Breast epithelium (tissue), 4 donors: ENCODE measurements around the gene LIPM. TPM values are rescaled to one million over a fixed set of nuclear protein-coding genes. Genes with fewer than 3 reads are reported as not detected.

ENCODE experiments used
- DNase-seq, 2 donors: peaks; one replicate each; pipeline ENCODE4 v3.0.0-alpha.2; 2019; ENCODE audit warnings: low spot score in 2 of 2
- H3K27ac ChIP-seq, 2 donors: fragments of 200-600 bp; sonication (generic) in 1 of 2; one replicate each; pipeline ENCODE4 v1.5.1; 2016 to 2019; ENCODE audit warnings: mild to moderate bottlenecking in 1 of 2
- H3K27me3 ChIP-seq, 2 donors: fragments of 200-600 bp; sonication (generic) in 1 of 2; one replicate each; pipeline versions ENCODE4 v1.5.1 to v1.6.0; 2017 to 2019; ENCODE audit warnings: control low read depth in 1 of 2, mild to moderate bottlenecking in 1 of 2
- H3K36me3 ChIP-seq: fragments of 200-600 bp; one replicate; pipeline ENCODE4 v1.5.1; 2019
- H3K4me1 ChIP-seq, 2 donors: fragments of 200-600 bp; sonication (generic); one replicate each; pipeline ENCODE4 v1.5.1; 2016 to 2019; ENCODE audit warnings: control low read depth in 1 of 2
- H3K4me3 ChIP-seq, 3 donors: fragments of 200-600 bp; sonication (generic); 1 replicate in 2 of 3; 2 replicates in 1 of 3; pipeline ENCODE4 v1.5.1; 2016 to 2019; ENCODE audit warnings: mild to moderate bottlenecking in 3 of 3, moderate library complexity in 2 of 3
- H3K9me3 ChIP-seq, 2 donors: fragments of 200-600 bp; sonication (generic) in 1 of 2; one replicate each; pipeline ENCODE4 v1.5.1; 2016 to 2019; ENCODE audit warnings: control low read depth in 1 of 2
- CTCF ChIP-seq, 3 donors: fragments of 450-650 bp; IDR thresholded peaks; one replicate each; pipeline ENCODE4 v1.5.1; 2016 to 2017; ENCODE audit warnings: antibody characterized with exemption in 3 of 3, mild to moderate bottlenecking in 3 of 3, moderate library complexity in 3 of 3
- POLR2A ChIP-seq: fragments of 450-650 bp; IDR thresholded peaks from one replicate; pipeline ENCODE4 v1.6.1; 2016; ENCODE audit warnings: antibody characterized with exemption, mild to moderate bottlenecking, moderate library complexity
- POLR2AphosphoS5 ChIP-seq, 3 donors: sonication (generic); formaldehyde crosslinking; IDR thresholded peaks; one replicate each; pipeline ENCODE4 v1.6.1; 2017; ENCODE audit warnings: antibody characterized with exemption in 3 of 3
- intact Hi-C: fragments of 100-400 bp; cut with DNase I; formaldehyde crosslinking; loops from one replicate; pipeline ENCODE4 v1.15.1; 2023; ENCODE audit warnings: low total_unique reads
- total RNA-seq, 3 donors: library from RNA; depleted of rRNA; stranded (reverse); fragments of >200 nt; gene quantifications; one replicate each; pipeline ENCODE4 v1.1.0, GENCODE V29; 2016

The LIPM gene
- not detected for total RNA-seq

DNA sequence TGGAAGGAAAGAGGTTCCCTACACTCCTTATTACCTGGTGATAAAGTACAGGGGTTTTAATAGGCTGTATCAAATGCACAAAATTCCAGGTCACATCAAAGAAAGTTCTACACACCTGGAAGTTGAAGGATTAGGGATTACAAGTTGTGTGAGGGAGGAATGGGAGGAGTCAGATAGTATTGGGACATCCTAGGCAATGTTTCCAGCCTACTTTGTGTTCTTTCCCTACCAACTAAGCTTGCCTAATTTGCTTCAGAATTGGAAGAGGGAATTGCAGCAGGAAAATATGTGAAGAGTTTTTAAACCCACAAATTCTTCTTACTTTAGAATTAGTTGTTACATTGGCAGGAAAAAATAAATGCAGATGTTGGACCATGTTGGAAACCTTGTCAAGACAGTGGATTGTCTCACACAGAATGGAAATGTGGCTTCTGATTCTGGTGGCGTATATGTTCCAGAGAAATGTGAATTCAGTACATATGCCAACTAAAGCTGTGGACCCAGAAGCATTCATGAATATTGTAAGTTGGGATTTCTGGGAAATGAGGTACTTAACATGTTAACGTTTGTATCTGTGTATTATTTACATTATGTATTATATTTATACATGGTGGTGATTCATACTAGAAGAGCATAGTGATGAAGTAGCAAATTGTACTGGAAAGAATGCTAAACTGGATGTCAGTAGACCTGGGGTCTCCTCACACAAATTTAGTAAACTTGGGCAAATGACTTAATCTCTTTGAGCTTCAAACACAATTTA lies at the start of gene LIPM:
Gene LIPM (plus strand): TSS at position 208 of the 763 bp plus-strand sequence. CDS start 167 bp downstream, at position 375.
- Histone ChIP-seq H3K27ac (no peak within 1 kb of the TSS), H3K4me3 (no peak within 1 kb of the TSS), H3K36me3 (no peaks in the 10 kb centered on the region), H3K9me3 (no peaks in the 10 kb centered on the region), H3K27me3 (no peaks in the 10 kb centered on the region), H3K4me1 (no peaks in the 10 kb centered on the region)
- intact Hi-C loops: no loop called here
- no peak for TF ChIP-seq POLR2A
- no peak for TF ChIP-seq CTCF (IDR thresholded peaks at IDR 0.05)
- TF ChIP-seq POLR2AphosphoS5 (IDR thresholded peaks at IDR 0.05): no peak
- DNase-seq: no peak

DNA sequence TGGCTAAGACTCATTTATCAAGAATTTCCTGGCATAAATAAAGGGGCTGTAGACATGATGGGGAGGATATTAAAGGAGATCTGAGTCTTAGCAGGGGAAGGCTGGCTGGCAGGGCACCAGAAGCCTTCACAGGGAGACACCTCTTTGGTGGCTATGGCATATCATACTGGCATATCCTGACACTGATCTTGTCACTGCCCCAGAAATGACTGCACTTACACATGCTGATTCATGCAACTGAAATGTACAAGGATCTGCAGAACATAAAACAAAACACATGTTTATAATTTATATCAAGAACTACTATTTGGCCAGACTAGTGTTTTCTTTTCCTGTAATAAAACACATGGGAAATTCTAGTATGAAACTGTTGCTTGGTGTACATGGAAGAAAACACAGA lies 48.2 kb upstream of the LIPM start:
- H3K27ac ChIP-seq: no peak overlapping the region
- no peak for DNase-seq
- intact Hi-C loops: no loop called here
- H3K4me1 ChIP-seq: no peaks in the 10 kb centered on the region
- H3K4me3 ChIP-seq: no peak overlapping the region
- no peaks in the 10 kb centered on the region for H3K36me3 ChIP-seq
- no peaks in the 10 kb centered on the region for H3K27me3 ChIP-seq
- TF ChIP-seq POLR2AphosphoS5 (IDR thresholded peaks at IDR 0.05) (no peak), POLR2A (no peak), CTCF (IDR thresholded peaks at IDR 0.05) (no peak)
- peaks cover under 1 to 3% of the 10 kb centered on the region in 2 donors for H3K9me3 ChIP-seq

DNA sequence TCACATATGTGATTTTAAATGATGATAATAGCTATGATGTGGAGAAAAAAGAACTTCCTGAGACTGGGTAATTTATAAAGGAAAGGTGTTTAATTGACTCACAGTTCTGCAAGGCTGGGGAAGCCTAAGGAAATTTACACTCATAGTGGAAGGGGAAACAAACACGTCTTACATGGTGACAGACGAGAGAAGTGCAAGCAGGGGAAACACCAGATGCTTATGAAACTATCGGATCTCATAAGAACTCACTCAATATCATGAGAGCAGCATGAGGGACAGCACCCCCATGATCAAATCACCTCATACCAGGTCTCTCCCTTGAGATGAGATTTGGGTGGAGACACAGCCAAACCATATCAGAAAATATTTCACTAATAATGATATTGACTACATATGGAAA lies 46.8 kb upstream of the LIPM start:
- Histone ChIP-seq H3K27me3 (no peaks in the 10 kb centered on the region), H3K36me3 (no peaks in the 10 kb centered on the region), H3K9me3 (no peaks in the 10 kb centered on the region), H3K4me1 (no peaks in the 10 kb centered on the region), H3K4me3 (no peak overlapping the region), H3K27ac (no peak overlapping the region)
- TF ChIP-seq CTCF (IDR thresholded peaks at IDR 0.05) (no peak), POLR2A (no peak), POLR2AphosphoS5 (IDR thresholded peaks at IDR 0.05) (no peak)
- intact Hi-C loops: no loop called here
- DNase-seq: no peak

DNA sequence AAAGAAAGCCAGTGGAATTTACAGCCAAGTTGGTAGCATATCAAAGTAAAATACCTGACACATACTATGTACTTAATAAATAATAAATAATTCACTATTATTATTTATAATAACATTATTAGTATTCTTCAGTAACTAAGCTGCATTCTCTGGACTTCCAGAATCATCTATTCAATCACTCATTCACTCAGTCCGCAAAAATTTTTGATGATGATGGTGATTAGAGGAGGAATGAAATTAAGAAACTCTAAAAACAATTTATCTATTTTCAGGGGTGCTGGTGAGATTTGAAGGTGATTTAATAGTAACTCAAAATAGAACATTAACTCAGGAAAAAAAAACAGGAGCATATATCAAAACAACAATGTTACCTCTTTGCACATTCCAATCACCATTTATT lies 45.9 kb upstream of the LIPM start:
- Histone ChIP-seq H3K9me3 (no peaks in the 10 kb centered on the region), H3K27me3 (no peaks in the 10 kb centered on the region), H3K4me3 (no peak overlapping the region), H3K4me1 (no peaks in the 10 kb centered on the region), H3K27ac (no peak overlapping the region), H3K36me3 (no peaks in the 10 kb centered on the region)
- intact Hi-C loops: no loop called here
- TF ChIP-seq POLR2AphosphoS5 (IDR thresholded peaks at IDR 0.05) (no peak), POLR2A (no peak), CTCF (IDR thresholded peaks at IDR 0.05) (no peak)
- no peak for DNase-seq

- DNase-seq: no peak
Measured at GRCh38 chr10:88759366-88760101, 43.0 kb upstream of the LIPM start, which contains the start of gene LIPN. Gene LIPN, plus strand, starts transcription at chr10:88760020. Its CDS starts 1,386 bp downstream, at chr10:88761406.

More at GRCh38 chr10:88759366-88760101, 43.0 kb upstream of the LIPM start, which contains the start of gene LIPN:
- no peaks in the 10 kb centered on the region for H3K27me3 ChIP-seq
- H3K9me3 ChIP-seq: no peaks in the 10 kb centered on the region
- H3K4me1 ChIP-seq: no peaks in the 10 kb centered on the region
- intact Hi-C loops: no loop called here
- H3K27ac ChIP-seq: no peak within 1 kb of the TSS
- TF ChIP-seq POLR2A: no peak
- no peak for TF ChIP-seq POLR2AphosphoS5 (IDR thresholded peaks at IDR 0.05)
- TF ChIP-seq CTCF (IDR thresholded peaks at IDR 0.05): no peak
- no peak within 1 kb of the TSS for H3K4me3 ChIP-seq
- no peaks in the 10 kb centered on the region for H3K36me3 ChIP-seq
